H9 (cell line): Measurements from ENCODE around the gene ACSL4. TPM values are rescaled to one million over a fixed set of nuclear protein-coding genes. Genes with fewer than 3 reads are reported as not detected.

ENCODE experiments used
- DNase-seq: peaks from one replicate; pipeline ENCODE4 v3.0.0-alpha.2; 2017
- H2AFZ ChIP-seq: one replicate; pipeline ENCODE4 v1.6.1; 2013; ENCODE audit warnings: mild to moderate bottlenecking, low read length, control low read depth, moderate library complexity
- H2AK5ac ChIP-seq: 2 replicates; pipeline ENCODE4 v1.6.1; 2013; ENCODE audit warnings: low read length, control low read depth, mixed read lengths; ENCODE audit not compliant: insufficient read length
- H2BK120ac ChIP-seq: one replicate; pipeline ENCODE4 v1.6.1; 2013; ENCODE audit warnings: low read depth, mild to moderate bottlenecking, low read length, control low read depth, inconsistent platforms; ENCODE audit not compliant: poor library complexity, severe bottlenecking
- H2BK12ac ChIP-seq: 2 replicates; pipeline ENCODE4 v1.6.1; 2013; ENCODE audit warnings: low read length, control low read depth, mixed read lengths, low read depth; ENCODE audit not compliant: insufficient read length
- H2BK15ac ChIP-seq: 2 replicates; pipeline ENCODE4 v1.6.1; 2013; ENCODE audit warnings: low read depth, low read length, control low read depth
- H2BK20ac ChIP-seq: one replicate; pipeline ENCODE4 v1.6.1; 2013; ENCODE audit warnings: low read depth, mild to moderate bottlenecking, low read length, control low read depth, inconsistent platforms; ENCODE audit not compliant: poor library complexity, severe bottlenecking
- H2BK5ac ChIP-seq: 2 replicates; pipeline ENCODE4 v1.6.1; 2013; ENCODE audit warnings: low read length, control low read depth, mixed read lengths; ENCODE audit not compliant: insufficient read length
- H3K14ac ChIP-seq: 2 replicates; pipeline ENCODE4 v1.6.1; 2013; ENCODE audit warnings: low read length, control low read depth; ENCODE audit not compliant: insufficient read depth
- H3K18ac ChIP-seq: 2 replicates; pipeline ENCODE4 v1.6.1; 2013; ENCODE audit warnings: low read depth, mild to moderate bottlenecking, mixed read lengths, low read length, control low read depth; ENCODE audit not compliant: insufficient read length
- H3K23ac ChIP-seq: 2 replicates; pipeline ENCODE4 v1.6.1; 2013; ENCODE audit warnings: low read length, control low read depth, mixed read lengths, low read depth; ENCODE audit not compliant: insufficient read length
- H3K23me2 ChIP-seq: 2 replicates; pipeline ENCODE4 v1.6.1; 2013; ENCODE audit warnings: low read depth, mild to moderate bottlenecking, mixed read lengths, low read length, control low read depth; ENCODE audit not compliant: insufficient read length, poor library complexity, severe bottlenecking
- H3K27ac ChIP-seq: 2 replicates; pipeline ENCODE4 v1.5.1; 2013; ENCODE audit warnings: low read length, control low read depth, mixed read lengths, low read depth; ENCODE audit not compliant: insufficient read length
- H3K27me3 ChIP-seq: 2 replicates; pipeline ENCODE4 v1.6.1; 2013; ENCODE audit warnings: low read length, control low read depth, inconsistent platforms; ENCODE audit not compliant: insufficient read depth
- H3K4ac ChIP-seq: 2 replicates; pipeline ENCODE4 v1.6.1; 2013; ENCODE audit warnings: low read depth, mild to moderate bottlenecking, control low read depth, inconsistent platforms, low read length, moderate library complexity
- H3K4me1 ChIP-seq: 2 replicates; pipeline ENCODE4 v1.6.1; 2013; ENCODE audit warnings: low read length, control low read depth, inconsistent platforms; ENCODE audit not compliant: insufficient read depth
- H3K4me2 ChIP-seq: 2 replicates; pipeline ENCODE4 v1.6.1; 2013; ENCODE audit warnings: low read length, control low read depth, mixed read lengths; ENCODE audit not compliant: insufficient read length, insufficient read depth
- H3K56ac ChIP-seq: 2 replicates; pipeline ENCODE4 v1.6.1; 2013; ENCODE audit warnings: low read depth, mild to moderate bottlenecking, mixed read lengths, low read length, control low read depth; ENCODE audit not compliant: insufficient read length
- H3K79me1 ChIP-seq: 2 replicates; pipeline ENCODE4 v1.6.1; 2013; ENCODE audit warnings: low read depth, mild to moderate bottlenecking, moderate library complexity, low read length, control low read depth, inconsistent platforms; ENCODE audit not compliant: insufficient read depth, poor library complexity, severe bottlenecking
- H3K79me2 ChIP-seq: 2 replicates; pipeline ENCODE4 v1.6.1; 2013; ENCODE audit warnings: low read length, control low read depth, inconsistent platforms; ENCODE audit not compliant: insufficient read depth
- H3K9ac ChIP-seq: 2 replicates; pipeline ENCODE4 v1.6.1; 2013; ENCODE audit warnings: low read length, control low read depth, mixed read lengths; ENCODE audit not compliant: insufficient read length; ENCODE audit errors: extremely low read depth
- H3K9me3 ChIP-seq: one replicate; pipeline ENCODE4 v1.6.1; 2013; ENCODE audit warnings: low read depth, low read length, inconsistent platforms; ENCODE audit not compliant: control insufficient read depth
- H3T11ph ChIP-seq: one replicate; pipeline ENCODE4 v1.6.1; 2013; ENCODE audit warnings: mild to moderate bottlenecking, low read length, control low read depth, inconsistent platforms
- H4K20me1 ChIP-seq: one replicate; pipeline ENCODE4 v1.6.1; 2013; ENCODE audit not compliant: control insufficient read depth, insufficient read length, insufficient read depth
- H4K5ac ChIP-seq: 2 replicates; pipeline ENCODE4 v1.6.1; 2013; ENCODE audit warnings: low read depth, mild to moderate bottlenecking, mixed read lengths, low read length, control low read depth; ENCODE audit not compliant: insufficient read length
- H4K8ac ChIP-seq: replicated peaks from 2 replicates; pipeline ENCODE4 v1.6.1; 2013; ENCODE audit warnings: low read length, control low read depth, mixed read lengths, low read depth; ENCODE audit not compliant: insufficient read length
- H4K91ac ChIP-seq: 2 replicates; pipeline ENCODE4 v1.6.1; 2013; ENCODE audit warnings: low read depth, mild to moderate bottlenecking, moderate library complexity, mixed read lengths, low read length, control low read depth; ENCODE audit not compliant: insufficient read length
- H3K27ac Mint-ChIP-seq, 3 experiments: 2 replicates in 2 of 3; 3 replicates in 1 of 3; pipeline ENCODE4 v1.8.0; 2020 to 2021; ENCODE audit warnings: mixed read lengths in 3 of 3, mild to moderate bottlenecking in 1 of 3, moderate library complexity in 1 of 3
- H3K27me3 Mint-ChIP-seq: 2 replicates; pipeline ENCODE4 v1.8.0; 2021; ENCODE audit warnings: low read depth, mild to moderate bottlenecking, moderate library complexity, mixed read lengths
- H3K36me3 Mint-ChIP-seq, 3 experiments: 2 replicates in 2 of 3; 3 replicates in 1 of 3; pipeline ENCODE4 v1.8.0; 2020 to 2021; ENCODE audit warnings: low read depth in 3 of 3, mixed read lengths in 3 of 3; ENCODE audit not compliant: insufficient read depth in 1 of 3
- H3K4me1 Mint-ChIP-seq, 2 experiments: 2 replicates each; pipeline ENCODE4 v1.8.0; 2020; ENCODE audit warnings: mixed read lengths in 2 of 2
- H3K4me3 Mint-ChIP-seq, 2 experiments: 2 replicates in 1 of 2; 3 replicates in 1 of 2; pipeline ENCODE4 v1.8.0; 2020 to 2021; ENCODE audit warnings: mild to moderate bottlenecking in 2 of 2, mixed read lengths in 2 of 2, moderate library complexity in 1 of 2
- H3K9me3 Mint-ChIP-seq, 2 experiments: 2 replicates in 1 of 2; 3 replicates in 1 of 2; pipeline ENCODE4 v1.8.0; 2020; ENCODE audit warnings: mild to moderate bottlenecking in 2 of 2, mixed read lengths in 2 of 2, moderate library complexity in 1 of 2
- CTCF ChIP-seq: fragments of 200-600 bp; sonication (generic); conservative IDR thresholded peaks from 3 replicates; pipeline ENCODE4 v1.8.0; 2021; ENCODE audit warnings: antibody characterized with exemption, mild to moderate bottlenecking
- WGBS: extraction: QIAGEN DNeasy Blood & Tissue Kit; methylation state at CpG from one replicate; pipeline ENCODE4 v1.1.7; 2013; ENCODE audit warnings: missing lambda C conversion rate, low lambda C conversion rate, mixed read lengths; ENCODE audit not compliant: insufficient read length; ENCODE audit errors: extremely low coverage; 5-methylcytosine and 5-hydroxymethylcytosine counted together
- total RNA-seq: library from RNA; stranded (reverse); gene quantifications from 2 replicates; pipeline ENCODE4 v1.2.1, GENCODE V29; 2021

Gene ACSL4
- total RNA-seq, 1 experiment from 2014 or later = 41.6 TPM

GRCh38 chrX:109719264-109719663, 13.8 kb downstream of the ACSL4 start:
- Histone ChIP-seq H3K79me1 (no peaks in the 10 kb centered on the region), H2AK5ac (no peak overlapping the region), H3T11ph (no peak overlapping the region), H2AFZ (no peak overlapping the region), H3K23ac (no peak overlapping the region), H3K9me3 (no peaks in the 10 kb centered on the region), H3K27ac (no peak overlapping the region), H2BK20ac (no peak overlapping the region), H4K5ac (no peak overlapping the region), H2BK5ac (no peak overlapping the region), H3K4me1 (no peaks in the 10 kb centered on the region), H2BK12ac (no peak overlapping the region), H3K18ac (no peak overlapping the region), H4K8ac (no peak overlapping the region), H3K56ac (no peak overlapping the region), H3K27me3 (no peaks in the 10 kb centered on the region), H3K9ac (no peak overlapping the region), H2BK15ac (no peak overlapping the region), H3K23me2 (no peaks in the 10 kb centered on the region), H4K91ac (no peak overlapping the region), H3K14ac (no peak overlapping the region), H3K79me2 (peaks cover 3% of the 10 kb centered on the region; the same call in 1 of the 2 replicates), H3K4ac (no peak overlapping the region), H2BK120ac (no peak overlapping the region), H4K20me1 (no peaks in the 10 kb centered on the region), H3K4me2 (no peak overlapping the region)
- WGBS = no CpG with 5 or more reads among the region's 2 CpGs
- Mint-ChIP-seq H3K9me3 (no peaks in the 10 kb centered on the region), H3K27me3 (no peaks in the 10 kb centered on the region), H3K4me3 (0 out of 5 replicates have a peak overlapping the region, but pooled peaks of 1 of the 2 experiments have one; percentile 20), H3K4me1 (peaks cover 26 to 29% of the 10 kb centered on the region in 2 experiments), H3K36me3 (peaks cover 0 to 5% (median 2%) of the 10 kb centered on the region in 3 experiments; a peak in 2 of 7 replicates), H3K27ac (peak overlapping the region in 2 of 3 experiments; percentile 32 to 52; a peak in 3 of 7 replicates)
- no peak for DNase-seq
- no peak for TF ChIP-seq CTCF
